Hepatocyte (in vitro differentiated cells): ENCODE results near the gene PLD3. TPM values are rescaled to one million over a fixed set of nuclear protein-coding genes. Genes with fewer than 3 reads are reported as not detected.

Source experiments
- DNase-seq: peaks from one replicate; pipeline ENCODE4 v3.0.0-alpha.2; 2016; ENCODE audit warnings: low spot score
- H2AFZ ChIP-seq: fragments of 200-600 bp; sonication (generic); 2 replicates; pipeline ENCODE4 v1.6.0; 2016; ENCODE audit warnings: antibody characterized with exemption, mild to moderate bottlenecking
- H3K27ac ChIP-seq: fragments of 200-600 bp; sonication (generic); 2 replicates; pipeline ENCODE4 v1.5.1; 2016; ENCODE audit warnings: mild to moderate bottlenecking
- H3K27me3 ChIP-seq: fragments of 200-600 bp; sonication (generic); 2 replicates; pipeline ENCODE4 v1.6.1; 2016
- H3K36me3 ChIP-seq: fragments of 200-600 bp; sonication (generic); replicated peaks from 2 replicates; pipeline ENCODE4 v1.5.1; 2016; ENCODE audit warnings: low read depth; ENCODE audit not compliant: insufficient read depth
- H3K4me1 ChIP-seq: fragments of 200-600 bp; sonication (generic); 2 replicates; pipeline ENCODE4 v1.5.1; 2016; ENCODE audit warnings: mild to moderate bottlenecking, moderate library complexity; ENCODE audit not compliant: insufficient read depth
- H3K4me2 ChIP-seq: fragments of 200-600 bp; sonication (generic); 2 replicates; pipeline ENCODE4 v1.6.0; 2016
- H3K4me3 ChIP-seq: fragments of 200-600 bp; sonication (generic); 2 replicates; pipeline ENCODE4 v1.5.1; 2016; ENCODE audit warnings: mild to moderate bottlenecking
- H3K79me2 ChIP-seq: fragments of 200-600 bp; sonication (generic); 2 replicates; pipeline ENCODE4 v1.6.0; 2017; ENCODE audit warnings: mild to moderate bottlenecking
- H3K9me2 ChIP-seq: fragments of 200-600 bp; sonication (generic); replicated peaks from 2 replicates; pipeline ENCODE4 v1.6.0; 2017; ENCODE audit warnings: mild to moderate bottlenecking; ENCODE audit not compliant: insufficient read depth
- H3K9me3 ChIP-seq: fragments of 200-600 bp; sonication (generic); 2 replicates; pipeline ENCODE4 v1.5.1; 2016; ENCODE audit warnings: low read depth, mild to moderate bottlenecking
- H4K20me1 ChIP-seq: fragments of 200-600 bp; sonication (generic); 2 replicates; pipeline ENCODE4 v1.6.0; 2016; ENCODE audit warnings: mild to moderate bottlenecking; ENCODE audit not compliant: insufficient read depth, poor library complexity, severe bottlenecking
- EZH2 ChIP-seq: fragments of 200-600 bp; sonication (generic); IDR thresholded peaks from 2 replicates; pipeline ENCODE4 v1.6.1; 2016; ENCODE audit warnings: antibody characterized with exemption, mild to moderate bottlenecking, borderline replicate concordance
- EZH2phosphoT487 ChIP-seq: fragments of 200-600 bp; sonication (generic); IDR thresholded peaks from one replicate; pipeline ENCODE4 v1.6.1; 2018; ENCODE audit warnings: antibody characterized with exemption, mild to moderate bottlenecking, low read depth, moderate library complexity; ENCODE audit not compliant: unreplicated experiment, severe bottlenecking
- WGBS: methylation state at CpG from one replicate; pipeline ENCODE4 v1.1.6; 2016; ENCODE audit warnings: low lambda C conversion rate; ENCODE audit errors: missing lambda C conversion rate; 5-methylcytosine and 5-hydroxymethylcytosine counted together
- polyA plus RNA-seq: library from polyadenylated mRNA; unstranded; fragments of >200 nt; fragmentation: Nextera tagmentation; extraction: Ambion mirVana; gene quantifications from 2 replicates; pipeline ENCODE4 v1.2.1, GENCODE V29; 2016
- total RNA-seq: library from RNA; depleted of rRNA; stranded (reverse); fragments of >200 nt; gene quantifications from 2 replicates; pipeline ENCODE4 v1.2.3, GENCODE V29; 2014
- TF ChIP-seq, protein P1 (sequence below): fragments of 200-600 bp; sonication (generic); IDR thresholded peaks from 2 replicates; pipeline ENCODE4 v1.5.1; 2016; ENCODE audit warnings: antibody characterized with exemption, mild to moderate bottlenecking; ENCODE audit not compliant: poor library complexity

The PLD3 gene
- total and polyA plus RNA-seq, 2 experiments from 2014 or later: 805 to 1,297 TPM

- Histone ChIP-seq H4K20me1 (no peaks in the 10 kb centered on the region), H3K4me2 (no peak overlapping the region), H3K79me2 (peaks cover 15% of the 10 kb centered on the region), H2AFZ (no peak overlapping the region), H3K9me2 (no peaks in the 10 kb centered on the region), H3K4me3 (no peak overlapping the region), H3K4me1 (peaks cover 13% of the 10 kb centered on the region), H3K36me3 (no peaks in the 10 kb centered on the region), H3K9me3 (no peaks in the 10 kb centered on the region), H3K27ac (no peak overlapping the region), H3K27me3 (no peaks in the 10 kb centered on the region)
- TF ChIP-seq EZH2phosphoT487 (no peak), EZH2 (no peak)
- TF ChIP-seq, protein P1, sequence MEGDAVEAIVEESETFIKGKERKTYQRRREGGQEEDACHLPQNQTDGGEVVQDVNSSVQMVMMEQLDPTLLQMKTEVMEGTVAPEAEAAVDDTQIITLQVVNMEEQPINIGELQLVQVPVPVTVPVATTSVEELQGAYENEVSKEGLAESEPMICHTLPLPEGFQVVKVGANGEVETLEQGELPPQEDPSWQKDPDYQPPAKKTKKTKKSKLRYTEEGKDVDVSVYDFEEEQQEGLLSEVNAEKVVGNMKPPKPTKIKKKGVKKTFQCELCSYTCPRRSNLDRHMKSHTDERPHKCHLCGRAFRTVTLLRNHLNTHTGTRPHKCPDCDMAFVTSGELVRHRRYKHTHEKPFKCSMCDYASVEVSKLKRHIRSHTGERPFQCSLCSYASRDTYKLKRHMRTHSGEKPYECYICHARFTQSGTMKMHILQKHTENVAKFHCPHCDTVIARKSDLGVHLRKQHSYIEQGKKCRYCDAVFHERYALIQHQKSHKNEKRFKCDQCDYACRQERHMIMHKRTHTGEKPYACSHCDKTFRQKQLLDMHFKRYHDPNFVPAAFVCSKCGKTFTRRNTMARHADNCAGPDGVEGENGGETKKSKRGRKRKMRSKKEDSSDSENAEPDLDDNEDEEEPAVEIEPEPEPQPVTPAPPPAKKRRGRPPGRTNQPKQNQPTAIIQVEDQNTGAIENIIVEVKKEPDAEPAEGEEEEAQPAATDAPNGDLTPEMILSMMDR: no peak
- WGBS: 95% methylated on average over 3 of the region's 3 CpGs
- no peak for DNase-seq
These were observed 13.7 kb downstream of the PLD3 start for GRCh38 chr19:40362160-40362559.

- Histone ChIP-seq H3K4me1 (peaks cover 13% of the 10 kb centered on the region), H3K36me3 (no peaks in the 10 kb centered on the region), H3K4me2 (no peak overlapping the region), H3K9me3 (no peaks in the 10 kb centered on the region), H3K79me2 (peaks cover 23% of the 10 kb centered on the region), H4K20me1 (no peaks in the 10 kb centered on the region), H3K27ac (no peak overlapping the region), H3K27me3 (no peaks in the 10 kb centered on the region), H3K9me2 (no peaks in the 10 kb centered on the region), H3K4me3 (no peak overlapping the region), H2AFZ (no peak overlapping the region)
- 80% methylated on average over 5 of the region's 5 CpGs for WGBS
- no peak for DNase-seq
- TF ChIP-seq EZH2phosphoT487 (no peak), EZH2 (no peak)
- TF ChIP-seq, protein P1: no peak
These were observed 14.6 kb downstream of the PLD3 start for GRCh38 chr19:40363069-40363468.

- H3K4me2 ChIP-seq: peak overlapping the region; percentile 90
- peaks cover 32% of the 10 kb centered on the region for H3K79me2 ChIP-seq
- no peaks in the 10 kb centered on the region for H3K36me3 ChIP-seq
- H3K4me1 ChIP-seq: peaks cover 13% of the 10 kb centered on the region
- WGBS: 81% methylated on average over 3 of the region's 3 CpGs
- H2AFZ ChIP-seq: peak overlapping the region; percentile 71
- no peaks in the 10 kb centered on the region for H3K9me2 ChIP-seq
- H3K27me3 ChIP-seq: no peaks in the 10 kb centered on the region
- H3K27ac ChIP-seq: peak overlapping the region; percentile 32
- no peaks in the 10 kb centered on the region for H4K20me1 ChIP-seq
- H3K9me3 ChIP-seq: no peaks in the 10 kb centered on the region
- peak overlapping the region; percentile 29 for H3K4me3 ChIP-seq
- no peak for DNase-seq
- TF ChIP-seq EZH2 (no peak), EZH2phosphoT487 (no peak)
- TF ChIP-seq, protein P1: no peak
These were observed 16.5 kb downstream of the PLD3 start for GRCh38 chr19:40365010-40365409.
